ENCODE measurements around the gene RAB17. TPM values are rescaled to one million over a fixed set of nuclear protein-coding genes. Genes with fewer than 3 reads are reported as not detected.
A peak's percentile ranks its signal among the peaks of the same experiment; 100 is the strongest.

RAB17 gene
- total and polyA plus RNA-seq, 2 of the 8 experiments (the other 6 are each of a cell fraction or from before 2014, with no cell fraction given): 42.6 to 83.4 TPM

- peaks cover 0 to 14% (median 8%) of the 10 kb centered on the region in 4 experiments; a peak in 5 of 7 replicates for H3K4me1 ChIP-seq (replicated peaks in 1 of 4; ENCODE audit: control insufficient read depth in 3 of 4, insufficient read depth in 4 of 4, low read length in 3 of 4)
- FAIRE-seq (no peak), DNase-seq (ENCODE audit: low read depth in 1 of 2, low spot score in 2 of 2) (no peak)
- H3K23ac ChIP-seq (ENCODE audit: insufficient read length): no peak overlapping the region
- no peak overlapping the region for H3K4me3 ChIP-seq (ENCODE audit: extremely low read depth in 1 of 4, insufficient read depth in 2 of 4, low read depth in 3 of 4, low read length in 4 of 4)
- H2BK15ac ChIP-seq (ENCODE audit: low read length): no peak overlapping the region
- no peaks in the 10 kb centered on the region; the same call in 1 of the 2 replicates for H3K23me2 ChIP-seq (ENCODE audit: low read depth, low read length)
- H4K8ac ChIP-seq (ENCODE audit: extremely low read depth, insufficient read depth, low read length): peak overlapping the region; percentile 28; the same call in 1 of the 2 replicates
- H4K20me1 ChIP-seq (replicated peaks in 1 of 2; ENCODE audit: control insufficient read depth in 1 of 2, insufficient read depth in 2 of 2, low read length in 2 of 2): peaks cover 2 to 3% of the 10 kb centered on the region in 2 experiments
- POLR2A ChIA-PET (ENCODE audit: partially characterized antibody): interaction anchor here (1.2 to 1.8 kb wide), 3 partner anchors 8 to 49 kb away, joined by 3 to 8 read pairs (median 4); partner anchors contain the start of gene LRRFIP1
- no peak overlapping the region for H3K56ac ChIP-seq (replicated peaks; ENCODE audit: insufficient read length, low read depth, low read length)
- WGBS, 2 experiments (ENCODE audit: extremely low coverage in 1 of 2, insufficient coverage in 1 of 2, insufficient read length in 1 of 2, insufficient replicate concordance in 2 of 2, low coverage in 1 of 2, low lambda C conversion rate in 2 of 2, missing lambda C conversion rate in 1 of 2): 95% methylated on average over 10 of the region's 10 CpGs; no CpG with 5 or more reads in 1 of the 2 experiments
- no peak overlapping the region for H3K14ac ChIP-seq (ENCODE audit: insufficient read length)
- no peak overlapping the region for H4K91ac ChIP-seq (replicated peaks; ENCODE audit: insufficient read length, low read length)
- no peak overlapping the region for H4K5ac ChIP-seq (ENCODE audit: insufficient read length, low read depth, low read length)
- H2AK5ac ChIP-seq (ENCODE audit: low read depth, low read length): no peak overlapping the region
- H3K79me1 ChIP-seq (ENCODE audit: low read depth, low read length): no peaks in the 10 kb centered on the region; the same call in 1 of the 2 replicates
- no peaks in the 10 kb centered on the region for H3K79me2 ChIP-seq (ENCODE audit: control insufficient read depth in 1 of 2, insufficient read depth in 2 of 2, low read length in 2 of 2)
- no peak overlapping the region for H3K18ac ChIP-seq (ENCODE audit: extremely low read depth, low read length)
- H3K9ac ChIP-seq (replicated peaks in 1 of 4; ENCODE audit: extremely low read depth in 1 of 4, low read depth in 3 of 4, low read length in 3 of 4): no peak overlapping the region
- no peak overlapping the region for H3K27ac ChIP-seq (ENCODE audit: low read depth, low read length)
- no peak overlapping the region for H2AFZ ChIP-seq (ENCODE audit: low read length)
- peaks cover 0 to 5% (median 1%) of the 10 kb centered on the region in 4 experiments; a peak in 2 of 8 replicates for H3K36me3 ChIP-seq (ENCODE audit: control insufficient read depth in 2 of 4, insufficient read depth in 4 of 4, low read length in 3 of 4)
- no peak overlapping the region for H2BK12ac ChIP-seq (ENCODE audit: low read depth, low read length)
- H3K4me2 ChIP-seq (ENCODE audit: insufficient read depth in 1 of 2, low read depth in 2 of 2, low read length in 2 of 2): no peak overlapping the region
- no peak overlapping the region for H3K4ac ChIP-seq (replicated peaks; ENCODE audit: insufficient read length, low read depth, low read length)
- no peak overlapping the region for H2BK120ac ChIP-seq (replicated peaks; ENCODE audit: low read depth, low read length)
- H2BK20ac ChIP-seq (ENCODE audit: low read length): no peak overlapping the region
- no peaks in the 10 kb centered on the region for H3K27me3 ChIP-seq (replicated peaks in 1 of 4; ENCODE audit: control insufficient read depth in 3 of 4, extremely low read depth in 1 of 4, insufficient read depth in 3 of 4, low read length in 3 of 4)
- H3K9me3 ChIP-seq (ENCODE audit: insufficient read depth in 2 of 2, low read depth in 1 of 2, low read length in 1 of 2): no peaks in the 10 kb centered on the region
- CTCF ChIA-PET (ENCODE audit: partially characterized antibody): interaction anchor here (1.2 to 8.1 kb wide), 4 partner anchors 13 to 109 kb away, joined by 3 to 107 read pairs (median 4); partner anchors contain the start of gene RAB17
- no peak overlapping the region for H2BK5ac ChIP-seq (ENCODE audit: low read depth, low read length)
- TF ChIP-seq ASH2L (IDR thresholded peaks at IDR 0.05; ENCODE audit: low read length): no peak
- no peak for TF ChIP-seq BCL11A (IDR thresholded peaks at IDR 0.05; ENCODE audit: low read depth in 2 of 2, low read length in 2 of 2)
- no peak for TF ChIP-seq RNF2 (IDR thresholded peaks at IDR 0.05; ENCODE audit: borderline replicate concordance, low read depth, low read length, missing control alignments, poor library complexity, severe bottlenecking)
- no peak for TF ChIP-seq SP4 (IDR thresholded peaks at IDR 0.05; ENCODE audit: low read length)
- no peak for TF ChIP-seq SP1 (IDR thresholded peaks at IDR 0.05; ENCODE audit: low read depth, low read length)
- no peak for TF ChIP-seq CEBPB (IDR thresholded peaks at IDR 0.05; ENCODE audit: low read depth, low read length)
- TF ChIP-seq NRF1 (IDR thresholded peaks at IDR 0.05; ENCODE audit: low read depth, low read length): no peak
- TF ChIP-seq JUND (IDR thresholded peaks at IDR 0.05; ENCODE audit: low read length): no peak
- TF ChIP-seq FOSL1 (IDR thresholded peaks at IDR 0.05; ENCODE audit: insufficient read depth, low read depth, low read length): no peak
- TF ChIP-seq CBX5 (IDR thresholded peaks at IDR 0.05; ENCODE audit: low read depth, low read length): no peak
- no peak for TF ChIP-seq TCF12 (IDR thresholded peaks at IDR 0.05; ENCODE audit: low read depth, low read length)
- no peak for TF ChIP-seq TBP (IDR thresholded peaks at IDR 0.05; ENCODE audit: low read depth, low read length)
- no peak for TF ChIP-seq EP300 (IDR thresholded peaks at IDR 0.05; ENCODE audit: borderline replicate concordance in 1 of 2, low read depth in 2 of 2, low read length in 2 of 2)
- TF ChIP-seq RAD21 (IDR thresholded peaks at IDR 0.05 in 1 of 2, conservative IDR thresholded peaks at IDR 0.05 in 1 of 2; ENCODE audit: low read depth in 2 of 2, low read length in 2 of 2): no peak
These were observed 13.1 kb downstream of the RAB17 start for GRCh38 chr2:237577458-237577857.

Measured in H1 (cell line).